ENCODE results near the gene PTGES3. TPM values are rescaled to one million over a fixed set of nuclear protein-coding genes. Genes with fewer than 3 reads are reported as not detected.
A peak's percentile ranks its signal among the peaks of the same experiment; 100 is the strongest.
"Not testable (repeated sequence)": the region's sequence is repeated elsewhere in the genome, so short reads cannot be mapped to it uniquely, and the experiment has no call there.

PTGES3 gene
- total and polyA plus RNA-seq, 12 donors = 47.3 to 296 (median 94.4) TPM

DNA sequence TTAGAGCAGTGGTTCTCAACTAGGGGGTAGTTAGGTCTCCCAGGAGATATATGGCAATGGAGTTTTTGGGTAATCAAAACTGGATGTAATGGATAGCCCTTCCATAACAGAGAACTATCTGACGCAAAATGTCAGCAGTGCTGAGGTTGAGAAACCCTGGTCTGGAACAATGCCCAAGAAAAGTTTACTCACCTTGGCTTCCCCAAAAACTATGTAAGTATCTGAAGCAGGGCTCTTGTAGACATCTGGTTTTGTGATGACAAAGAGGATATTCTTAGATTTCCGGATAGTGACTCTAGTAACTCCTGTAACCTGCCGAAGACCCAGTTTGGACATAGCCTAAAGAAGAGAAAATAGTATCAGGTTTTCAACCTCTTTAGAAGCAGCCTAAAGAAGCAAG, 25.3 kb upstream of the PTGES3 start:
- Histone ChIP-seq H3K9me3 (replicated peaks in 1 of 3) (no peaks in the 10 kb centered on the region), H3K27ac (peak overlapping the region in 1 of 5 donors; percentile 38), H3K27me3 (no peaks in the 10 kb centered on the region), H3K4me3 (no peak overlapping the region), H3K4me1 (replicated peaks in 1 of 2) (peaks cover 0 to 21% of the 10 kb centered on the region in 2 donors), H3K36me3 (replicated peaks in 1 of 2) (peaks cover 0 to 42% of the 10 kb centered on the region in 2 donors)
- intact Hi-C loops (cut with DNase I) = no loop called here
- DNase-seq = no peak
- 67 to 80% (median 74%) methylated on average over 3 of the region's 3 CpGs for WGBS, 4 donors
- TF ChIP-seq POLR2A (IDR thresholded peaks at IDR 0.05) = no peak

DNA sequence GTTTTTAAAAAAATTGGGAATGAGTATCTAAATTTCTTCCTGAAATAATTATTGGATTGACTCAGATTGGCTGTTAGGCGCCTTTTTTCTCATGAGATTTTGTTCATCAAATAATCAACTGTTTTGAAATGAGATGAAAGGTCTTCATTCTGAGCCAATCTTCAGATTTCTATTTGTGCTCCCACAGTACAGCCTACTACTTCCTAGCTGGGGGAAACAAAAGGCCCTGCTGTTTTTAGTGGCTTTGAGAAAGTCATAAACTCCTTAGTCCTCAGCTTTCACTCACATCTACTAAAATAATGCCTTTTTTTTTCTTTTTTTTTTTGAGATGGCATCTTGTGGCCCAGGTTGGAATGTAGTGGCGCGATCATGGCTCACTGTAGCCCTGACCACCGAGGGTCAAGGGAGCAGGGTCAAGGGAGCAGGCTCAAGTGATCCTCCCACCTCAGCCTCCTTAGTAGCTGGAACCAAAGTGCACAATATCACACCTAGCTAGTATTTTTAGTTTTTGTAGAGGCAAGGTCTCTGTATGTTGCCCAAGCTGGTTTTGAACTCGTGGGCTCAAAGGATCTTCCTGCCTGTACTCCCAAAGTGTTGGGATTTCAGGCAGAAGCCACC, 21.8 kb upstream of the PTGES3 start:
- Histone ChIP-seq H3K4me1 (replicated peaks in 1 of 2) (peaks cover 0 to 6% of the 10 kb centered on the region in 2 donors), H3K27ac (no peak overlapping the region), H3K36me3 (replicated peaks in 1 of 2) (peaks cover 0 to 34% of the 10 kb centered on the region in 2 donors), H3K9me3 (replicated peaks in 1 of 3) (no peaks in the 10 kb centered on the region), H3K27me3 (no peaks in the 10 kb centered on the region), H3K4me3 (no peak overlapping the region)
- DNase-seq = no peak
- 53 to 71% (median 71%) methylated on average over 5 of the region's 5 CpGs for WGBS, 4 donors
- TF ChIP-seq, protein P1, sequence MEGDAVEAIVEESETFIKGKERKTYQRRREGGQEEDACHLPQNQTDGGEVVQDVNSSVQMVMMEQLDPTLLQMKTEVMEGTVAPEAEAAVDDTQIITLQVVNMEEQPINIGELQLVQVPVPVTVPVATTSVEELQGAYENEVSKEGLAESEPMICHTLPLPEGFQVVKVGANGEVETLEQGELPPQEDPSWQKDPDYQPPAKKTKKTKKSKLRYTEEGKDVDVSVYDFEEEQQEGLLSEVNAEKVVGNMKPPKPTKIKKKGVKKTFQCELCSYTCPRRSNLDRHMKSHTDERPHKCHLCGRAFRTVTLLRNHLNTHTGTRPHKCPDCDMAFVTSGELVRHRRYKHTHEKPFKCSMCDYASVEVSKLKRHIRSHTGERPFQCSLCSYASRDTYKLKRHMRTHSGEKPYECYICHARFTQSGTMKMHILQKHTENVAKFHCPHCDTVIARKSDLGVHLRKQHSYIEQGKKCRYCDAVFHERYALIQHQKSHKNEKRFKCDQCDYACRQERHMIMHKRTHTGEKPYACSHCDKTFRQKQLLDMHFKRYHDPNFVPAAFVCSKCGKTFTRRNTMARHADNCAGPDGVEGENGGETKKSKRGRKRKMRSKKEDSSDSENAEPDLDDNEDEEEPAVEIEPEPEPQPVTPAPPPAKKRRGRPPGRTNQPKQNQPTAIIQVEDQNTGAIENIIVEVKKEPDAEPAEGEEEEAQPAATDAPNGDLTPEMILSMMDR (IDR thresholded peaks at IDR 0.05) = no peak
- no peak for TF ChIP-seq POLR2A (IDR thresholded peaks at IDR 0.05)
- intact Hi-C loops (cut with DNase I) = no loop called here

DNA sequence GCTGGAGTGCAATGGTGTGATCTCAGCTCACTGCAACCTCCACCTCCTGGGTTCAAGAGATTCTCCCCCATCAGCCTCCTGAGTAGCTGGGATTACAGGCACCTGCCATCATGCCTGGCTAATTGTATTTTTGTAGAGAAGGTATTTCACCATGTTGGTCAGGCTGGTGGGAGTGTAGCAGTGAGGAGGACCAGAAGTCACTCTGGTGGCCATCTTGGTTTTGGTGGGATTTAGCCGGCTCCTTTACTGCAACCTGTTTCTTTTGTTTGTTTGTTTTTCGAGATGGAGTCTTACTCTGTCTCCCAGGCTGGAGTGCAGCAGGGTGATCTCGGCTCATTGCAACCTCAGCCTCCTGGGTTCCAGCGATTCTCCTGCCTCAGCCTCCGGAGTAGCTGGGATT, 16.4 kb upstream of the PTGES3 start:
- H3K36me3 ChIP-seq (replicated peaks in 1 of 2); H3K27ac ChIP-seq; H3K9me3 ChIP-seq (replicated peaks in 1 of 3); DNase-seq; intact Hi-C loops (cut with DNase I); H3K27me3 ChIP-seq; H3K4me1 ChIP-seq (replicated peaks in 1 of 2); H3K4me3 ChIP-seq: not testable (repeated sequence)
- WGBS, 4 donors = 79 to 87% (median 82%) methylated on average over 5 of the region's 5 CpGs

DNA sequence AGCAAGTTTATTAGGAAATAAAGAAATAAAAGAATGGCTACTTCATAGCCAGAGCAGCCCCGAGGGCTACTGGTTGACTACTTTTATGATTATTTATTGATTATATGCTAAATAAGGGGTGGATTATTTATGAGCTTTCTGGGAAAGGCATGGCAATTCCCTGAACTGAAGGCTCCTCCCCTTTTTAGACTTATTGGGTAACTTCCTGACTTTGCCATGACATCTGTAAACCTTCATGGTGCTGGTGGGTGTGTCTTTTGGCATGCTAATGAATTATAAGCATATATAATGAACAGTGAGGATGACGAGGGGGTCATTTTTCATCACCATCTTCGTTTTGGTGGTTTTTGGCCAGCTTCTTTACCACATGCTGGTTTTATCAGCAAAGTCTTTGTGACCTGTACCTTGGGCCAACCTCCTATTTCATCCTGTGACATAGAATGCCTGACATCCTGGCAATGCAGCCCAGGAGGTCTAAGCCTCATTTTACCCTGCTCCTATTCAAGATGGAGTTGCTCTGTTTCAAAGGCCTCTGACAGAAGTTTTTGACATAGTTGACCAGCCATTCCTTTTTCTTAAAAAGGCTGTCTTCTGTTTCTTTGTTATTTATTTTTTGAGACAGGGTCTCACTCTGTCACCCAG, 11.1 kb upstream of the PTGES3 start:
- Histone ChIP-seq H3K4me3 (no peak overlapping the region), H3K4me1 (replicated peaks in 1 of 2) (no peaks in the 10 kb centered on the region), H3K27me3 (no peaks in the 10 kb centered on the region), H3K27ac (no peak overlapping the region), H3K36me3 (replicated peaks in 1 of 2) (no peaks in the 10 kb centered on the region), H3K9me3 (replicated peaks in 1 of 3) (no peaks in the 10 kb centered on the region)
- DNase-seq = no peak
- 58 to 76% (median 68%) methylated on average over 3 of the region's 3 CpGs for WGBS, 4 donors
- intact Hi-C loops (cut with DNase I) = no loop called here
- TF ChIP-seq, protein P1 (IDR thresholded peaks at IDR 0.05) = no peak
- no peak for TF ChIP-seq POLR2A (IDR thresholded peaks at IDR 0.05)

DNA sequence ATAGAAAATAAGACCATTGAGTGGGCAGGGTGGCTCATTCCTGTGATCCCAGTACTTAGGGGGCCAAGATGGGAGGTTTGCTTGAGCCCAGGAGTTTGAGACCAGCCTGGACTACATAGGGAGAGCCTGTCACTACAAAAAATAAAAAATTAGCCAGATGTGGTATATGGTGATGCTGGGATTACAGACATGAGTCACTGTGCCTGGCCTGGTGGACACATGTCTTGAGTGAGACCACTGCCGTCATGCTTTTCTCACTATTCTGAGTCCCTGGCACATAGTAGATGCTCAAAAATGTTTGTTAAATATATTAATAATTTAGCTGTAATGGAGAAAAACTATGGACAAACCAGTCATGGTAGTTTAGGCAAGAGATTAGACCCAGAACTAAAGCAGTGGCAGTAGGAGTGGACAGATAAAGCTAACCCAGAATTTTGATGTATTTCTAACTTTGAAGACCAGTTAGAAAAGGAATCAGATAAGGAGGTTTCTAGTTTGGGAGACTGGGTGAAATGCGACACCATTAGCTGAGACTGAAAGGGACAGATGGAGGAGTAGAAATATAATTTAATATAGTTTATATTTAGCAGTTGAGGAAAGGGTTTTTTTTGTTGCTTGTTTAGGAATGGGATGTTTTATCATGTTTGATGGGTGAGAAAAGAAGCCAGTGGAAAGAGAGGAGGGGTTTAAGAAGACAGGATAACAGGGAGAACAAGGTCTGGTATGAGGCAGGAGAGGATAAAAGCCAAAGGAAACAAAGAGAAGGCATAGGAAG, 7.4 kb upstream of the PTGES3 start:
- Histone ChIP-seq H3K27me3 (no peaks in the 10 kb centered on the region), H3K4me1 (replicated peaks in 1 of 2) (no peaks in the 10 kb centered on the region), H3K4me3 (no peak overlapping the region), H3K36me3 (replicated peaks in 1 of 2) (no peaks in the 10 kb centered on the region), H3K27ac (no peak overlapping the region), H3K9me3 (replicated peaks in 1 of 3) (no peaks in the 10 kb centered on the region)
- intact Hi-C loops (cut with DNase I) = no loop called here
- 69 to 80% (median 73%) methylated on average over 2 of the region's 2 CpGs for WGBS, 4 donors
- no peak for DNase-seq
- TF ChIP-seq, protein P1 (IDR thresholded peaks at IDR 0.05) = no peak
- no peak for TF ChIP-seq POLR2A (IDR thresholded peaks at IDR 0.05)
